Mesendoderm (in vitro differentiated cells): ENCODE results near the gene HSD17B1.

Source experiments
- DNase-seq: peaks from one replicate; pipeline ENCODE4 v3.0.0; 2013
- H2AK5ac ChIP-seq: 2 replicates; pipeline ENCODE4 v1.6.1; 2013; ENCODE audit warnings: low read length, inconsistent platforms
- H2BK120ac ChIP-seq: 2 replicates; pipeline ENCODE4 v1.6.1; 2013; ENCODE audit warnings: low read depth, mild to moderate bottlenecking, low read length, moderate library complexity, mixed read lengths
- H2BK15ac ChIP-seq: replicated peaks from 2 replicates; pipeline ENCODE4 v1.6.1; 2013; ENCODE audit warnings: low read depth, mild to moderate bottlenecking, moderate library complexity
- H2BK5ac ChIP-seq: 2 replicates; pipeline ENCODE4 v1.6.1; 2013; ENCODE audit warnings: low read length, inconsistent platforms
- H3K18ac ChIP-seq: 2 replicates; pipeline ENCODE4 v1.6.1; 2013; ENCODE audit warnings: mild to moderate bottlenecking, low read length, mixed read lengths
- H3K23ac ChIP-seq: one replicate; pipeline ENCODE4 v1.6.1; 2013; ENCODE audit warnings: low read length
- H3K27ac ChIP-seq: 2 replicates; pipeline ENCODE4 v1.5.1; 2013; ENCODE audit warnings: low read depth, mild to moderate bottlenecking, inconsistent platforms, low read length, moderate library complexity
- H3K27me3 ChIP-seq: 2 replicates; pipeline ENCODE4 v1.6.1; 2013; ENCODE audit warnings: low read length, control low read depth, mild to moderate bottlenecking, inconsistent platforms; ENCODE audit not compliant: insufficient read depth, poor library complexity
- H3K36me3 ChIP-seq: 2 replicates; pipeline ENCODE4 v1.6.1; 2013; ENCODE audit warnings: low read length, inconsistent platforms; ENCODE audit not compliant: control insufficient read depth, insufficient read depth
- H3K4ac ChIP-seq: one replicate; pipeline ENCODE4 v1.6.1; 2013; ENCODE audit warnings: low read depth, mild to moderate bottlenecking, low read length, moderate library complexity
- H3K4me1 ChIP-seq: 2 replicates; pipeline ENCODE4 v1.6.1; 2013; ENCODE audit warnings: low read depth, low read length, inconsistent platforms; ENCODE audit not compliant: control insufficient read depth
- H3K4me2 ChIP-seq: 2 replicates; pipeline ENCODE4 v1.6.1; 2013; ENCODE audit warnings: low read length
- H3K4me3 ChIP-seq: 2 replicates; pipeline ENCODE4 v1.5.1; 2013; ENCODE audit warnings: mild to moderate bottlenecking, low read length
- H3K56ac ChIP-seq: one replicate; pipeline ENCODE4 v1.6.1; 2013; ENCODE audit warnings: low read length
- H3K79me1 ChIP-seq: 2 replicates; pipeline ENCODE4 v1.6.1; 2013; ENCODE audit warnings: low read length, inconsistent platforms
- H3K79me2 ChIP-seq: 2 replicates; pipeline ENCODE4 v1.6.1; 2013; ENCODE audit warnings: mild to moderate bottlenecking, low read length; ENCODE audit not compliant: control insufficient read depth, insufficient read depth
- H3K9ac ChIP-seq: 2 replicates; pipeline ENCODE4 v1.6.1; 2013; ENCODE audit warnings: low read length, inconsistent platforms
- H4K5ac ChIP-seq: one replicate; pipeline ENCODE4 v1.6.1; 2013; ENCODE audit warnings: low read length
- H4K8ac ChIP-seq: one replicate; pipeline ENCODE4 v1.6.1; 2013; ENCODE audit warnings: low read depth, mild to moderate bottlenecking, control low read depth, low read length, moderate library complexity
- WGBS: extraction: QIAGEN DNeasy Blood & Tissue Kit; methylation state at CpG from one replicate; pipeline ENCODE4 v1.1.7; 2013; ENCODE audit warnings: low lambda C conversion rate, missing lambda C conversion rate; ENCODE audit not compliant: insufficient coverage; ENCODE audit errors: extremely low coverage; 5-methylcytosine and 5-hydroxymethylcytosine counted together

The HSD17B1 gene

GRCh38 chr17:42571435-42572225, 18.9 kb downstream of the HSD17B1 start:
- no peak overlapping the region for H3K4ac ChIP-seq
- peaks cover 30% of the 10 kb centered on the region for H3K36me3 ChIP-seq
- no peak overlapping the region for H3K27ac ChIP-seq
- peaks cover 16% of the 10 kb centered on the region for H3K79me2 ChIP-seq
- H3K79me1 ChIP-seq: peaks cover 14% of the 10 kb centered on the region
- H3K56ac ChIP-seq: no peak overlapping the region
- H2BK15ac ChIP-seq: no peak overlapping the region
- H3K9ac ChIP-seq: no peak overlapping the region
- H2BK120ac ChIP-seq: no peak overlapping the region
- no peak overlapping the region for H3K23ac ChIP-seq
- WGBS: no CpG with 5 or more reads among the region's 12 CpGs
- no peak overlapping the region for H3K4me3 ChIP-seq
- no peak overlapping the region for H4K8ac ChIP-seq
- no peaks in the 10 kb centered on the region for H3K27me3 ChIP-seq
- H3K18ac ChIP-seq: no peak overlapping the region
- DNase-seq: no peak
- H2BK5ac ChIP-seq: no peak overlapping the region
- no peak overlapping the region for H4K5ac ChIP-seq
- H3K4me2 ChIP-seq: no peak overlapping the region
- H2AK5ac ChIP-seq: no peak overlapping the region
- H3K4me1 ChIP-seq: no peaks in the 10 kb centered on the region

GRCh38 chr17:42573095-42573494, 20.4 kb downstream of the HSD17B1 start:
- Histone ChIP-seq H3K79me1 (peaks cover 15% of the 10 kb centered on the region), H3K4me3 (no peak overlapping the region), H3K27ac (no peak overlapping the region), H2AK5ac (no peak overlapping the region), H2BK15ac (no peak overlapping the region), H3K36me3 (peaks cover 30% of the 10 kb centered on the region), H3K79me2 (peaks cover 16% of the 10 kb centered on the region), H4K8ac (no peak overlapping the region), H3K4me1 (no peaks in the 10 kb centered on the region), H3K4ac (no peak overlapping the region), H3K9ac (no peak overlapping the region), H3K23ac (no peak overlapping the region), H2BK5ac (no peak overlapping the region), H2BK120ac (no peak overlapping the region), H4K5ac (no peak overlapping the region), H3K18ac (no peak overlapping the region), H3K27me3 (no peaks in the 10 kb centered on the region), H3K4me2 (no peak overlapping the region), H3K56ac (no peak overlapping the region)
- no CpG with 5 or more reads among the region's 4 CpGs for WGBS
- no peak for DNase-seq

GRCh38 chr17:42574463-42574862, 21.7 kb downstream of the HSD17B1 start:
- H4K5ac ChIP-seq: no peak overlapping the region
- H3K4me2 ChIP-seq: no peak overlapping the region
- H2BK120ac ChIP-seq: no peak overlapping the region
- H3K23ac ChIP-seq: no peak overlapping the region
- H4K8ac ChIP-seq: no peak overlapping the region
- WGBS: no CpG with 5 or more reads among the region's 3 CpGs
- no peak overlapping the region for H2AK5ac ChIP-seq
- H3K27ac ChIP-seq: no peak overlapping the region
- peaks cover 14% of the 10 kb centered on the region for H3K79me2 ChIP-seq
- H3K36me3 ChIP-seq: peaks cover 29% of the 10 kb centered on the region
- H3K4me1 ChIP-seq: no peaks in the 10 kb centered on the region
- H2BK15ac ChIP-seq: no peak overlapping the region
- H3K56ac ChIP-seq: no peak overlapping the region
- peaks cover 11% of the 10 kb centered on the region for H3K79me1 ChIP-seq
- H3K4ac ChIP-seq: no peak overlapping the region
- no peak overlapping the region for H3K4me3 ChIP-seq
- no peak for DNase-seq
- H3K18ac ChIP-seq: no peak overlapping the region
- H3K27me3 ChIP-seq: no peaks in the 10 kb centered on the region
- H3K9ac ChIP-seq: no peak overlapping the region
- no peak overlapping the region for H2BK5ac ChIP-seq

GRCh38 chr17:42577140-42577531, 24.4 kb downstream of the HSD17B1 start:
- H3K56ac ChIP-seq: peak overlapping the region; percentile 96
- H4K5ac ChIP-seq: no peak overlapping the region
- H3K4me2 ChIP-seq: peak overlapping the region; percentile 90
- WGBS: no CpG with 5 or more reads among the region's 18 CpGs
- peak overlapping the region; percentile 39 for H3K27ac ChIP-seq
- no peak overlapping the region for H2BK120ac ChIP-seq
- H4K8ac ChIP-seq: no peak overlapping the region
- no peak overlapping the region for H2BK15ac ChIP-seq
- H3K4me1 ChIP-seq: no peaks in the 10 kb centered on the region
- no peak for DNase-seq
- peak overlapping the region; percentile 20 for H2BK5ac ChIP-seq
- H3K9ac ChIP-seq: peak overlapping the region; percentile 97
- no peaks in the 10 kb centered on the region for H3K27me3 ChIP-seq
- H3K36me3 ChIP-seq: peaks cover 17% of the 10 kb centered on the region
- no peak overlapping the region for H2AK5ac ChIP-seq
- peak overlapping the region; percentile 28 for H3K4ac ChIP-seq
- peaks cover 14% of the 10 kb centered on the region for H3K79me2 ChIP-seq
- H3K23ac ChIP-seq: no peak overlapping the region
- no peak overlapping the region for H3K18ac ChIP-seq
- H3K4me3 ChIP-seq: peak overlapping the region; percentile 94
- peaks cover 11% of the 10 kb centered on the region for H3K79me1 ChIP-seq

GRCh38 chr17:42577532-42578281, 25.0 kb downstream of the HSD17B1 start, which contains the start of gene PSMC3IP:
Gene PSMC3IP, minus strand, starts transcription at chr17:42577729. Its CDS starts 43 bp downstream, at chr17:42577686.
- WGBS: no CpG with 5 or more reads among the region's 52 CpGs

More at GRCh38 chr17:42577532-42578281, 25.0 kb downstream of the HSD17B1 start, which contains the start of gene PSMC3IP:
- no peak within 1 kb of the TSS for H2BK120ac ChIP-seq
- peak within 1 kb of the TSS; percentile 97 for H3K9ac ChIP-seq
- H3K23ac ChIP-seq: no peak within 1 kb of the TSS
- peak within 1 kb of the TSS; percentile 61 for H2BK5ac ChIP-seq
- H4K5ac ChIP-seq: no peak within 1 kb of the TSS
- H2AK5ac ChIP-seq: no peak within 1 kb of the TSS
- peak; percentile 97 for DNase-seq
- peaks cover 15% of the 10 kb centered on the region for H3K36me3 ChIP-seq
- H2BK15ac ChIP-seq: no peak within 1 kb of the TSS
- peak within 1 kb of the TSS; percentile 95 for H3K4me3 ChIP-seq
- no peaks in the 10 kb centered on the region for H3K27me3 ChIP-seq
- peak within 1 kb of the TSS; percentile 98 for H3K56ac ChIP-seq
- H3K4me1 ChIP-seq: no peaks in the 10 kb centered on the region
- peaks cover 14% of the 10 kb centered on the region for H3K79me2 ChIP-seq
- H3K79me1 ChIP-seq: peaks cover 11% of the 10 kb centered on the region
- H4K8ac ChIP-seq: no peak within 1 kb of the TSS
- peak within 1 kb of the TSS; percentile 90 for H3K4me2 ChIP-seq
- peak within 1 kb of the TSS; percentile 79 for H3K4ac ChIP-seq
- H3K18ac ChIP-seq: peak within 1 kb of the TSS; percentile 2
- peak within 1 kb of the TSS; percentile 61 for H3K27ac ChIP-seq
